HL-60 (cell line): ENCODE data around the gene CALN1.

Experiments used
- DNase-seq, 2 experiments: peaks; one replicate each; pipeline ENCODE4 v3.0.0-alpha.2; 2010 to 2020; ENCODE audit warnings: low read depth in 1 of 2, low spot score in 1 of 2
- H3K27ac ChIP-seq: fragments of 250-450 bp; sonication (Bioruptor Pico); replicated peaks from 2 replicates; pipeline ENCODE4 v1.5.1; 2020; ENCODE audit warnings: mild to moderate bottlenecking, moderate library complexity
- H3K27me3 ChIP-seq: fragments of 250-450 bp; sonication (Bioruptor Pico); 2 replicates; pipeline ENCODE4 v1.5.1; 2021; ENCODE audit warnings: mild to moderate bottlenecking, moderate library complexity; ENCODE audit not compliant: insufficient read depth, poor library complexity, severe bottlenecking
- H3K4me3 ChIP-seq: replicated peaks from 2 replicates; pipeline ENCODE4 v1.5.1; 2011; ENCODE audit warnings: mild to moderate bottlenecking, control low read depth, low read length; ENCODE audit not compliant: insufficient read depth
- CTCF ChIP-seq: IDR thresholded peaks from one replicate; pipeline ENCODE4 v1.5.1; 2011; ENCODE audit warnings: low read length, control low read depth, inconsistent platforms; ENCODE audit not compliant: insufficient read depth
- GABPA ChIP-seq: IDR thresholded peaks from 2 replicates; pipeline ENCODE4 v1.6.1; 2012; ENCODE audit warnings: low read depth
- POLR2AphosphoS5 ChIP-seq: IDR thresholded peaks from 2 replicates; pipeline ENCODE4 v1.6.1; 2012; ENCODE audit warnings: low read depth
- SPI1 ChIP-seq: IDR thresholded peaks from 2 replicates; pipeline ENCODE4 v1.6.1; 2012; ENCODE audit warnings: low read depth, mild to moderate bottlenecking, borderline replicate concordance
- TF ChIP-seq, protein P1 (sequence below): IDR thresholded peaks from 2 replicates; pipeline ENCODE4 v1.6.1; 2012; ENCODE audit warnings: low read depth; ENCODE audit not compliant: insufficient replicate concordance

CALN1 gene

GRCh38 chr7:72435366-72435765 lies 23.2 kb upstream of the CALN1 start:
- no peak overlapping the region for H3K27ac ChIP-seq
- no peak overlapping the region for H3K4me3 ChIP-seq
- TF ChIP-seq CTCF = no peak
- TF ChIP-seq, protein P1, sequence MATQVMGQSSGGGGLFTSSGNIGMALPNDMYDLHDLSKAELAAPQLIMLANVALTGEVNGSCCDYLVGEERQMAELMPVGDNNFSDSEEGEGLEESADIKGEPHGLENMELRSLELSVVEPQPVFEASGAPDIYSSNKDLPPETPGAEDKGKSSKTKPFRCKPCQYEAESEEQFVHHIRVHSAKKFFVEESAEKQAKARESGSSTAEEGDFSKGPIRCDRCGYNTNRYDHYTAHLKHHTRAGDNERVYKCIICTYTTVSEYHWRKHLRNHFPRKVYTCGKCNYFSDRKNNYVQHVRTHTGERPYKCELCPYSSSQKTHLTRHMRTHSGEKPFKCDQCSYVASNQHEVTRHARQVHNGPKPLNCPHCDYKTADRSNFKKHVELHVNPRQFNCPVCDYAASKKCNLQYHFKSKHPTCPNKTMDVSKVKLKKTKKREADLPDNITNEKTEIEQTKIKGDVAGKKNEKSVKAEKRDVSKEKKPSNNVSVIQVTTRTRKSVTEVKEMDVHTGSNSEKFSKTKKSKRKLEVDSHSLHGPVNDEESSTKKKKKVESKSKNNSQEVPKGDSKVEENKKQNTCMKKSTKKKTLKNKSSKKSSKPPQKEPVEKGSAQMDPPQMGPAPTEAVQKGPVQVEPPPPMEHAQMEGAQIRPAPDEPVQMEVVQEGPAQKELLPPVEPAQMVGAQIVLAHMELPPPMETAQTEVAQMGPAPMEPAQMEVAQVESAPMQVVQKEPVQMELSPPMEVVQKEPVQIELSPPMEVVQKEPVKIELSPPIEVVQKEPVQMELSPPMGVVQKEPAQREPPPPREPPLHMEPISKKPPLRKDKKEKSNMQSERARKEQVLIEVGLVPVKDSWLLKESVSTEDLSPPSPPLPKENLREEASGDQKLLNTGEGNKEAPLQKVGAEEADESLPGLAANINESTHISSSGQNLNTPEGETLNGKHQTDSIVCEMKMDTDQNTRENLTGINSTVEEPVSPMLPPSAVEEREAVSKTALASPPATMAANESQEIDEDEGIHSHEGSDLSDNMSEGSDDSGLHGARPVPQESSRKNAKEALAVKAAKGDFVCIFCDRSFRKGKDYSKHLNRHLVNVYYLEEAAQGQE = no peak
- TF ChIP-seq GABPA = no peak
- TF ChIP-seq POLR2AphosphoS5 = no peak
- no peak for TF ChIP-seq SPI1
- H3K27me3 ChIP-seq = no peaks in the 10 kb centered on the region
- no peak for DNase-seq

GRCh38 chr7:72430531-72430930 lies 18.4 kb upstream of the CALN1 start:
- TF ChIP-seq, protein P1 = no peak
- TF ChIP-seq POLR2AphosphoS5 (no peak), GABPA (no peak), SPI1 (no peak), CTCF (no peak)
- no peak for DNase-seq
- no peak overlapping the region for H3K4me3 ChIP-seq

DNA sequence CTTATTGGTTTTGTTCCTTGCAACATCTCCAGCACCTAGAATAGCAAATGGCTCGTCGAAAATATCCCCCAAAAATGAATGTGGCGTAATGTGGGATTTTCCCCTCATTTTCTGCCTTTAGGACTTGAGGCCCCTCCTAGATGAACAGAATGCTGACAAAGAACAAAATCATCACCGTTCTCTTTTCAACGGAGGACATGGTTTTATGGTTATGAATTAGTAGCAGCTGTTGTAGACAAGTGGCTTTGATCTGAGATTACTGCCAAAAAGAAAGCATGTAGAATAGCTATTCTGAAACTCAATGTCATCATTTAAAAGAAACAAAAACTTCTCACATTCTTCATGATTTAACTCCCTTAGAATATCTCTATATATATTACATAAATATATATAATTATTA lies 17.2 kb upstream of the CALN1 start:
- Histone ChIP-seq H3K27me3 (no peaks in the 10 kb centered on the region), H3K27ac (no peak overlapping the region), H3K4me3 (no peak overlapping the region)
- DNase-seq = no peak
- TF ChIP-seq CTCF (no peak), POLR2AphosphoS5 (no peak), GABPA (no peak), SPI1 (no peak)
- TF ChIP-seq, protein P1 = no peak

More at GRCh38 chr7:72430531-72430930, 18.4 kb upstream of the CALN1 start:
- Histone ChIP-seq H3K27me3 (no peaks in the 10 kb centered on the region), H3K27ac (no peak overlapping the region)
